Measurements from ENCODE around the gene JAM2.

The JAM2 gene

DNA sequence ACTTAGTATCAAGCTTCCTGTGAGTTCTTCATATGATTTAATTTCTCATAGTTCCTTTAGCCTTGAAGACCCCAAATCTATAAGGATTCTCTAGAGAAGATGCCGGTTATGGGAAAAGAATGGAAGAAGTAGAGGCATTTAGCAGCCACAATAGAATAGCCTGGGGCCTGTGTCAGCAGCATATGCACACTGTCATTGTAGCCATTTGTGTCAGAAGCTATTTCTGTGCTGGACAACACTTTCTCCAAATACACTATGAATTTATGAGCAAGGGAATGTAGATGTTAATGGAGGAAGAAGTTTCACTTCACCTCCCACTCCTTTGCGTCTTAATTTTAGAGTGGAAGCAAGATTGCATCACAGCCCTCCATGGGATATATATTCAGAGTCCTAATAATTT, 17.4 kb downstream of the JAM2 start:
- TF ChIP-seq CTCF (IDR thresholded peaks at IDR 0.05; ENCODE audit: low read depth, low read length): no peak
- Histone ChIP-seq H3K27me3 (no peaks in the 10 kb centered on the region), H3K4me1 (no peaks in the 10 kb centered on the region), H3K9me3 (no peaks in the 10 kb centered on the region), H3K4me3 (ENCODE audit: low read depth, low read length) (no peak overlapping the region), H3K36me3 (no peaks in the 10 kb centered on the region)
- DNase-seq: no peak

GRCh38 chr21:25657140-25657539, 18.1 kb downstream of the JAM2 start:
- Histone ChIP-seq H3K27me3 (no peaks in the 10 kb centered on the region), H3K4me1 (no peaks in the 10 kb centered on the region)
- TF ChIP-seq CTCF (IDR thresholded peaks at IDR 0.05; ENCODE audit: low read depth, low read length): no peak

DNA sequence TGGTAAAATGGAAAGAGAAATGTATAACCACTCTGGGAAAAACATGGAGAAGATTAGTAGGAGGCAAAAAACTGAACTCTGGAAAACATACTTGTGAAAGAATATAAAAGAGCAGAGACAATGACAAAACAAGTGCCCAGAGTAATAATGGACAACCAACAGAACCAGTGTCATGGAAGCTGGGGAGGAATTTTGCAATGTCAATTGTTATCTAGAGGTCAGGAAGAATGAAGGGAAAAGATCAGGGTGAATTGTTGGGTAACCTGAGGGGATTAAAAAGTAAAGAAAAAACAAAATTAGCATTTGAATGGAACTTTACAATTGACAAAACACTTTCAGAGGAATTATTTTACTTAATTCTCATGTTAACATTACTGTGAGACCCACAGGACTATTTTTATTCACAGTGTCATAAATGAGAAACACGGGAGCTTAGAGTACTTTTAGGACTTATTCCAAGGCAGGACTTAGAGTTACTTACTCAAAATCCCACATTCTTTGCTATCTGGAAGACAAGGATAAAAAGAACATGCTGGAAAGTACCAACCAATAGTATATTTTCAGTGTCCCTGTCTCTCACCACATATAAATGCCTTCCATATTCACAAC, 19.5 kb downstream of the JAM2 start:
- Histone ChIP-seq H3K27me3 (no peaks in the 10 kb centered on the region), H3K4me1 (no peaks in the 10 kb centered on the region), H3K36me3 (no peaks in the 10 kb centered on the region), H3K9me3 (no peaks in the 10 kb centered on the region), H3K4me3 (ENCODE audit: low read depth, low read length) (no peak overlapping the region)
- no peak for TF ChIP-seq CTCF (IDR thresholded peaks at IDR 0.05; ENCODE audit: low read depth, low read length)
- no peak for DNase-seq

More at GRCh38 chr21:25657140-25657539, 18.1 kb downstream of the JAM2 start:
- Histone ChIP-seq H3K9me3 (no peaks in the 10 kb centered on the region), H3K36me3 (no peaks in the 10 kb centered on the region), H3K4me3 (ENCODE audit: low read depth, low read length) (no peak overlapping the region)
- no peak for DNase-seq

GRCh38 chr21:25660233-25660632, 21.2 kb downstream of the JAM2 start:
- no peak for TF ChIP-seq CTCF (IDR thresholded peaks at IDR 0.05; ENCODE audit: low read depth, low read length)
- no peak for DNase-seq
- Histone ChIP-seq H3K27me3 (no peaks in the 10 kb centered on the region), H3K36me3 (no peaks in the 10 kb centered on the region), H3K4me3 (ENCODE audit: low read depth, low read length) (no peak overlapping the region), H3K9me3 (no peaks in the 10 kb centered on the region), H3K4me1 (no peaks in the 10 kb centered on the region)

GRCh38 chr21:25664491-25664931, 25.5 kb downstream of the JAM2 start:
- H3K4me3 ChIP-seq (ENCODE audit: low read depth, low read length): no peak overlapping the region
- H3K27me3 ChIP-seq: no peaks in the 10 kb centered on the region
- no peaks in the 10 kb centered on the region for H3K36me3 ChIP-seq
- no peak for DNase-seq
- H3K9me3 ChIP-seq: no peaks in the 10 kb centered on the region
- H3K4me1 ChIP-seq: no peaks in the 10 kb centered on the region
- no peak for TF ChIP-seq CTCF (IDR thresholded peaks at IDR 0.05; ENCODE audit: low read depth, low read length)

DNA sequence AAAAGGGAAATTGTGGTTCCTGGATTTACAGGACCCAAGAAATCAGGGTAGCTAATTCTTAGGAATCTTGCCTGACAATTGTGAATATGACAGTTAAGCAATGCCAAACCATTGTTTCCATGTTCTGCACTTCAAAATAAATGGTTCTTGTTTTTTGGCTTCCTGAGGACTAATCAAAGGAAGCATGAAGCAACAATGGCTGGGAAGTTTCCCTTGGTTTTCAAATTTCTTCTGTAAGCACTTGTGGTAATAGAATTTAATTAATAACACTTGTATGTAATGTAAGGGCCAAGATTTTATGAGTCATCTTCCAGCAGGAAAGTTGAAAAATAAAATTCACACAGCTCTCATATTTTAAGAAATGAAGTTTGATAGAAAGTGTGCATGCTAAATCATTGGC, 31.7 kb downstream of the JAM2 start:
- no peak for TF ChIP-seq CTCF (IDR thresholded peaks at IDR 0.05; ENCODE audit: low read depth, low read length)
- DNase-seq: no peak
- no peaks in the 10 kb centered on the region for H3K27me3 ChIP-seq
- H3K4me3 ChIP-seq (ENCODE audit: low read depth, low read length): no peak overlapping the region
- H3K4me1 ChIP-seq: no peaks in the 10 kb centered on the region
- no peaks in the 10 kb centered on the region for H3K9me3 ChIP-seq
- no peaks in the 10 kb centered on the region for H3K36me3 ChIP-seq
